GM12891 (cell line): ENCODE measurements around the gene LEKR1.

ENCODE experiments used
- PAX5 ChIP-seq: IDR thresholded peaks from 2 replicates; pipeline ENCODE4 v1.6.1; 2011; ENCODE audit warnings: low read length, moderate library complexity, mild to moderate bottlenecking; ENCODE audit not compliant: insufficient read depth, severe bottlenecking
- POLR2A ChIP-seq: IDR thresholded peaks from 2 replicates; pipeline ENCODE4 v1.6.1; 2011; ENCODE audit warnings: low read depth, low read length, control low read depth
- POLR2AphosphoS5 ChIP-seq: IDR thresholded peaks from 2 replicates; pipeline ENCODE4 v1.6.1; 2011; ENCODE audit warnings: low read depth, low read length, control low read depth
- POU2F2 ChIP-seq: IDR thresholded peaks from 2 replicates; pipeline ENCODE4 v1.6.1; 2011; ENCODE audit warnings: low read depth, mild to moderate bottlenecking, control low read depth, low read length, moderate library complexity
- TAF1 ChIP-seq: IDR thresholded peaks from 2 replicates; pipeline ENCODE4 v1.6.1; 2011; ENCODE audit warnings: low read depth, low read length, control low read depth

GRCh38 chr3:157069846-157070677 is 243.9 kb downstream of the LEKR1 start:
- TF ChIP-seq POLR2A (no peak), POLR2AphosphoS5 (no peak), TAF1 (no peak), POU2F2 (no peak), PAX5 (no peak)
